Fibroblast of lung (primary cell): ENCODE measurements around the gene NCKIPSD. TPM values are rescaled to one million over a fixed set of nuclear protein-coding genes. Genes with fewer than 3 reads are reported as not detected.

Experiments
- DNase-seq, 2 donors: peaks; one replicate each; pipeline versions ENCODE4 v3.0.0 to v3.0.0-alpha.2; 2010; ENCODE audit warnings: low read depth in 2 of 2
- H2AFZ ChIP-seq: 2 replicates; pipeline ENCODE4 v1.5.1; 2012; ENCODE audit warnings: low read length, control low read depth, inconsistent platforms
- H3K27ac ChIP-seq: 2 replicates; pipeline ENCODE4 v1.5.1; 2011; ENCODE audit warnings: low read length, control low read depth; ENCODE audit not compliant: insufficient read depth
- H3K27me3 ChIP-seq: 2 replicates; pipeline ENCODE4 v1.5.1; 2011; ENCODE audit warnings: mild to moderate bottlenecking, low read length; ENCODE audit not compliant: control insufficient read depth, insufficient read depth
- H3K36me3 ChIP-seq: 2 replicates; pipeline ENCODE4 v1.5.1; 2011; ENCODE audit warnings: low read length; ENCODE audit not compliant: control insufficient read depth, insufficient read depth
- H3K4me1 ChIP-seq: 2 replicates; pipeline ENCODE4 v1.5.1; 2011; ENCODE audit warnings: low read length; ENCODE audit not compliant: control insufficient read depth, insufficient read depth; ENCODE audit errors: extremely low read depth
- H3K4me2 ChIP-seq: 2 replicates; pipeline ENCODE4 v1.5.1; 2011; ENCODE audit warnings: low read length, control low read depth; ENCODE audit not compliant: insufficient read depth; ENCODE audit errors: extremely low read depth
- H3K4me3 ChIP-seq, 4 experiments: fragments of 200-600 bp in 1 of 4; sonication (generic) in 1 of 4; replicated peaks in 1 of 4; 2 replicates each; pipeline ENCODE4 v1.5.1; 2011 to 2016; ENCODE audit warnings: low read length in 4 of 4, low read depth in 3 of 4, mild to moderate bottlenecking in 3 of 4, control low read depth in 2 of 4, inconsistent platforms in 1 of 4, mixed read lengths in 1 of 4; ENCODE audit not compliant: insufficient read depth in 1 of 4; ENCODE audit errors: control extremely low read depth in 1 of 4
- H3K79me2 ChIP-seq: 2 replicates; pipeline ENCODE4 v1.5.1; 2012; ENCODE audit warnings: mild to moderate bottlenecking, low read length, inconsistent platforms; ENCODE audit not compliant: control insufficient read depth, insufficient read depth
- H3K9ac ChIP-seq: 2 replicates; pipeline ENCODE4 v1.5.1; 2011; ENCODE audit warnings: mild to moderate bottlenecking, low read length, control low read depth; ENCODE audit not compliant: insufficient read depth
- H3K9me3 ChIP-seq: 2 replicates; pipeline ENCODE4 v1.5.1; 2012; ENCODE audit warnings: low read depth, low read length; ENCODE audit not compliant: control insufficient read depth, insufficient read depth
- H4K20me1 ChIP-seq: 2 replicates; pipeline ENCODE4 v1.5.1; 2011; ENCODE audit warnings: low read length; ENCODE audit not compliant: control insufficient read depth, insufficient read depth; ENCODE audit errors: extremely low read depth
- CTCF ChIP-seq, 2 donors: IDR thresholded peaks in 1 of 2; conservative IDR thresholded peaks in 1 of 2; 1 replicate in 1 of 2; 2 replicates in 1 of 2; pipeline ENCODE4 v1.5.1; 2011 to 2012; ENCODE audit warnings: low read length in 2 of 2, control low read depth in 1 of 2, inconsistent platforms in 1 of 2, low read depth in 1 of 2, mild to moderate bottlenecking in 1 of 2
- EZH2 ChIP-seq: IDR thresholded peaks from 2 replicates; pipeline ENCODE4 v1.5.1; 2012; ENCODE audit warnings: low read length, control low read depth, mild to moderate bottlenecking; ENCODE audit errors: missing control alignments
- polyA plus RNA-seq, 2 donors: library from polyadenylated mRNA; depleted of rRNA in 1 of 2; stranded (reverse) in 1 of 2; unstranded in 1 of 2; fragments of >200 nt; gene quantifications; 2 replicates each; pipeline ENCODE4 v1.2.1, GENCODE V29; 2011 to 2012; ENCODE audit warnings: missing spikeins in 1 of 2
- total RNA-seq: library from RNA; depleted of rRNA; stranded (reverse); fragments of >200 nt; gene quantifications from 2 replicates; pipeline ENCODE4 v1.2.1, GENCODE V29; 2014

The NCKIPSD gene
- total and polyA plus RNA-seq, 2 donors (not counting 1 experiment from before 2014, with no cell fraction given), result 14.6 to 23.3 TPM

GRCh38 chr3:48689384-48689783 lies 3.7 kb upstream of the NCKIPSD start:
- Histone ChIP-seq H4K20me1 (no peaks in the 10 kb centered on the region), H3K4me2 (no peak overlapping the region), H3K9me3 (no peaks in the 10 kb centered on the region), H2AFZ (no peak overlapping the region), H3K79me2 (peaks cover 33% of the 10 kb centered on the region), H3K36me3 (peaks cover 35% of the 10 kb centered on the region), H3K27me3 (no peaks in the 10 kb centered on the region), H3K27ac (no peak overlapping the region), H3K4me1 (peaks cover 17% of the 10 kb centered on the region), H3K4me3 (no peak overlapping the region), H3K9ac (no peak overlapping the region)
- DNase-seq, result no peak
- no peak for TF ChIP-seq CTCF (conservative IDR thresholded peaks at IDR 0.05 in 1 of 2, IDR thresholded peaks at IDR 0.05 in 1 of 2; ENCODE audit: low read depth in 1 of 2, low read length in 2 of 2)
- no peak for TF ChIP-seq EZH2

- Histone ChIP-seq H3K4me2 (no peak overlapping the region), H3K36me3 (peaks cover 35% of the 10 kb centered on the region), H3K4me1 (peaks cover 17% of the 10 kb centered on the region), H3K9ac (no peak overlapping the region), H3K27ac (no peak overlapping the region), H3K79me2 (peaks cover 30% of the 10 kb centered on the region), H3K27me3 (no peaks in the 10 kb centered on the region), H4K20me1 (no peaks in the 10 kb centered on the region), H2AFZ (no peak overlapping the region), H3K9me3 (no peaks in the 10 kb centered on the region), H3K4me3 (no peak overlapping the region)
- DNase-seq, result no peak
- TF ChIP-seq EZH2 (no peak), CTCF (conservative IDR thresholded peaks at IDR 0.05 in 1 of 2, IDR thresholded peaks at IDR 0.05 in 1 of 2; ENCODE audit: low read depth in 1 of 2, low read length in 2 of 2) (no peak)
These were observed 3.0 kb upstream of the NCKIPSD start for GRCh38 chr3:48688737-48689075.

- Histone ChIP-seq H3K79me2 (peaks cover 27% of the 10 kb centered on the region), H3K27me3 (no peaks in the 10 kb centered on the region), H3K9me3 (no peaks in the 10 kb centered on the region), H3K4me2 (no peak overlapping the region), H3K9ac (no peak overlapping the region), H3K4me3 (no peak overlapping the region), H3K4me1 (peaks cover 21% of the 10 kb centered on the region), H3K27ac (no peak overlapping the region), H4K20me1 (no peaks in the 10 kb centered on the region), H2AFZ (no peak overlapping the region), H3K36me3 (peaks cover 33% of the 10 kb centered on the region)
- TF ChIP-seq CTCF (conservative IDR thresholded peaks at IDR 0.05 in 1 of 2, IDR thresholded peaks at IDR 0.05 in 1 of 2; ENCODE audit: low read depth in 1 of 2, low read length in 2 of 2) (no peak), EZH2 (no peak)
- DNase-seq, result peak in 1 of 2 donors; percentile 27
These were observed 2.5 kb upstream of the NCKIPSD start for GRCh38 chr3:48688032-48688736.
